ENCODE data around the gene LRRC9.
A peak's percentile ranks its signal among the peaks of the same experiment; 100 is the strongest.
"Not testable (repeated sequence)": the region's sequence is repeated elsewhere in the genome, so short reads cannot be mapped to it uniquely, and the experiment has no call there.

LRRC9 gene

GRCh38 chr14:60079723-60080122 is 159.8 kb downstream of the LRRC9 start:
- DNase-seq = no peak

GRCh38 chr14:60085085-60085484 is 165.1 kb downstream of the LRRC9 start:
- no peak for DNase-seq

- DNase-seq = no peak
These were observed 165.7 kb downstream of the LRRC9 start for GRCh38 chr14:60085693-60086092.

- DNase-seq = no peak
These were observed 167.7 kb downstream of the LRRC9 start for GRCh38 chr14:60087668-60088067.

- no peak for DNase-seq
These were observed 169.3 kb downstream of the LRRC9 start for GRCh38 chr14:60089221-60089620.

- DNase-seq = peak in 1 of 2 donors; percentile 11
These were observed 171.0 kb downstream of the LRRC9 start for GRCh38 chr14:60090864-60091519.

- DNase-seq = peak; percentile 91 to 92
These were observed 171.9 kb downstream of the LRRC9 start, which contains the start of gene PCNX4 for GRCh38 chr14:60091550-60092525. Gene PCNX4 (plus strand): TSS chr14:60091923. CDS start chr14:60107639, 15,716 bp downstream.

- peak; percentile 5 to 23 for DNase-seq
These were observed 172.6 kb downstream of the LRRC9 start for GRCh38 chr14:60092526-60092920.

- DNase-seq = no peak
These were observed 173.1 kb downstream of the LRRC9 start for GRCh38 chr14:60093080-60093479.

- no peak for DNase-seq
These were observed 173.7 kb downstream of the LRRC9 start for GRCh38 chr14:60093606-60094005.

- peak in 1 of 2 donors; percentile 6 for DNase-seq
These were observed 174.5 kb downstream of the LRRC9 start for GRCh38 chr14:60094306-60094897.

- no peak for DNase-seq
These were observed 175.3 kb downstream of the LRRC9 start for GRCh38 chr14:60095231-60095630.

- no peak for DNase-seq
These were observed 176.0 kb downstream of the LRRC9 start for GRCh38 chr14:60095781-60096450.

- no peak for DNase-seq
These were observed 178.0 kb downstream of the LRRC9 start for GRCh38 chr14:60097974-60098373.

GRCh38 chr14:60099855-60100254 is 179.9 kb downstream of the LRRC9 start:
- not testable (repeated sequence) for DNase-seq

- DNase-seq = no peak
These were observed 181.8 kb downstream of the LRRC9 start for GRCh38 chr14:60101786-60102185.

- DNase-seq = no peak
These were observed 182.4 kb downstream of the LRRC9 start for GRCh38 chr14:60102389-60102788.

- DNase-seq = no peak
These were observed 186.4 kb downstream of the LRRC9 start for GRCh38 chr14:60106339-60106738.

- no peak for DNase-seq
These were observed 187.5 kb downstream of the LRRC9 start for GRCh38 chr14:60107477-60107876.

- no peak for DNase-seq
These were observed 191.8 kb downstream of the LRRC9 start for GRCh38 chr14:60111732-60112131.

Data from stimulated activated CD4-positive, alpha-beta T cell treated with anti-CD3 and anti-CD28 coated beads, Interleukin-2, amount 100 ng/mL, for 24 hours (primary cell).